GM12873 (cell line): ENCODE data around the gene STK4.

ENCODE experiments used
- TF ChIP-seq, protein P1 (sequence below): IDR thresholded peaks from 2 replicates; pipeline ENCODE4 v1.5.1; 2012; ENCODE audit warnings: low read depth, mild to moderate bottlenecking, moderate library complexity, low read length, control low read depth; ENCODE audit not compliant: insufficient read depth; ENCODE audit errors: missing control alignments

STK4 gene

DNA sequence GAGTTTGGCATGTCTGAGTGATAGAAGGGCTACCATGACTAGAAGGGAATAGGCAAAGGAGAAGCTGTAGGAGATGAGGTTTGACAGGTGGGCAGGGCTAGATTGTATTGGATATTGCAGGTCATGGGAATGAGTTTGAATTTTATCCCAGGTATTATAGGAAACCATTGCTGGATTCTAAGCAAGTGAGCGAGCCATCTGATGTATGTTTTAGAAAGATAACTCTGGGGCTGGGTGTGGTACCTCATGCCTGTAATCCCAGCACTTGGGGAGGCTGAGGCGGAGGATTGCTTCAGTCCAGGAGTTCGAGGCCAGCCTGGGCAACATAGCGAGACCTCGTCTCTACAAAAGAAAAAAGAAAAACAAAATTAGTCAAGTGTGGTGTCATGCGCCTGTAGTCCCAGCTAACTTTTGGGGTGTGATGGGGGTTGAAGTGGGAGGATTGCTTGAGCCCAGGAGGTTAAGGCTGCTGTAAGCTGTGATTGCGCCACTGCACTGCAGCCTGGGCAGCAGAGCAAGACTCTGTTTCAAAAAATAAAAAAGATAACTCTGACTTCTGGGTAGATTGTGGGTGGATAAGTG, 16.9 kb downstream of the STK4 start:
- TF ChIP-seq, protein P1, sequence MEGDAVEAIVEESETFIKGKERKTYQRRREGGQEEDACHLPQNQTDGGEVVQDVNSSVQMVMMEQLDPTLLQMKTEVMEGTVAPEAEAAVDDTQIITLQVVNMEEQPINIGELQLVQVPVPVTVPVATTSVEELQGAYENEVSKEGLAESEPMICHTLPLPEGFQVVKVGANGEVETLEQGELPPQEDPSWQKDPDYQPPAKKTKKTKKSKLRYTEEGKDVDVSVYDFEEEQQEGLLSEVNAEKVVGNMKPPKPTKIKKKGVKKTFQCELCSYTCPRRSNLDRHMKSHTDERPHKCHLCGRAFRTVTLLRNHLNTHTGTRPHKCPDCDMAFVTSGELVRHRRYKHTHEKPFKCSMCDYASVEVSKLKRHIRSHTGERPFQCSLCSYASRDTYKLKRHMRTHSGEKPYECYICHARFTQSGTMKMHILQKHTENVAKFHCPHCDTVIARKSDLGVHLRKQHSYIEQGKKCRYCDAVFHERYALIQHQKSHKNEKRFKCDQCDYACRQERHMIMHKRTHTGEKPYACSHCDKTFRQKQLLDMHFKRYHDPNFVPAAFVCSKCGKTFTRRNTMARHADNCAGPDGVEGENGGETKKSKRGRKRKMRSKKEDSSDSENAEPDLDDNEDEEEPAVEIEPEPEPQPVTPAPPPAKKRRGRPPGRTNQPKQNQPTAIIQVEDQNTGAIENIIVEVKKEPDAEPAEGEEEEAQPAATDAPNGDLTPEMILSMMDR = no peak

DNA sequence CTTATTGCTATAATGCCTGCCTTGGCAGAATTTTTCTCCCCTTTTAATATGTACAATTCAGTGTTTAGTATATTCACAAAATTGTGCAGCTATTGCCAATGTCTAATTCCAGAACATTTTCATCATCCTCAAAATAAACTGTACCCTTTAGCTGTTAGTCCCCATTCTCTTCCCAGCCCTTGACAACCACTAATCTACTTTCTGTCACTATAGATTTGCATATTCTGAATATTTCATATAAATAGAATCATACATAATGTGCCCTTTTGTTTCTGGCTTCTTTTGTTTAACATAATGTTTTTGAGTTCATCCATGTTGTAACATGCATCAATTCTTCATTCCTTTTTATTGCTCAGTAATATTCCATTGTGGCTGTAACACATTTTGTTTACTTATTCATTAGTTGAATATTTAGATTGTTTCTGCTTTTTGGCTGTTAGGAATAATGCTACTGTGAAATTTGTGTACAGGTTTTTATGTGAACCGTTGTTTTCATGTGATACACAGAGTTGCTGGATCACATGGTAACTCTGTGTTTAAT, 22.4 kb downstream of the STK4 start:
- TF ChIP-seq, protein P1 = no peak

DNA sequence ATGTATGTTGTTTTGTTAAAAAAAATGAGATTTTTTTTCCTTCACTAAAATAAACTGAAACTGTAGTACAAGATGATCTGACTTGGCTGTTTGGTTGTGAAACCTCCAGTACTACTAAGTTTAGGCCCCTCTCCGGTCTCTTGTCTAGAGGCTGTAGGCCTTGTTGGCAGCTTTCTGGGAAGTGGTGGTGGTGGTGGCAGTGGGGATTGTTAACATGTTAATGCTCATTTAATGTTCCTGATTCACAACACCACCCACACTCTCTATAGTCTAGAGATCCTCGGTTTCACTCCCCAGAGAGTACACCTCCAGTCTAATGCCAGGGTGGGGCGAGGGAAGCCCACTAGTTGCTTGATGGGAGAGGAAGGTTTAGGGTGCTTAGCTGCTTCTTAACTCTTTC, 24.1 kb downstream of the STK4 start:
- TF ChIP-seq, protein P1 = no peak

DNA sequence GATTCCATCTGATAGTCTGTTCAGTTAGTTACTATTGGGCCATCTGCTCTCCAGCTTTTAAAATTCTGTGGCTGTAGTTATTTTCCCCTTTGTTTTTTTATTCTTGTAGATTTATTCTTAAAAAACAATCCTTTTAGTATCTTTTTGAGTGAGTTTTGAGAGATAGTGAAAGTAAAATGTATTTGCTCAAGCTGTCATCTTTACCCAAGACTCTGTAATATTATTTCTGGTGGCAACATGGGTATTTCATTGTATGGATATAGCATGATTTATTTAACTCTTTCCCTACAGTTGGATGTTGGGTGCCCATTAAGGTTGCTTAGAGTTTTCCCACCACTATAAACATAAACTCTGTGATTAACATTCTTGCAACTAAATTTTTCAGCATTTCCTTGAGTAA, 24.6 kb downstream of the STK4 start:
- TF ChIP-seq, protein P1 = no peak

DNA sequence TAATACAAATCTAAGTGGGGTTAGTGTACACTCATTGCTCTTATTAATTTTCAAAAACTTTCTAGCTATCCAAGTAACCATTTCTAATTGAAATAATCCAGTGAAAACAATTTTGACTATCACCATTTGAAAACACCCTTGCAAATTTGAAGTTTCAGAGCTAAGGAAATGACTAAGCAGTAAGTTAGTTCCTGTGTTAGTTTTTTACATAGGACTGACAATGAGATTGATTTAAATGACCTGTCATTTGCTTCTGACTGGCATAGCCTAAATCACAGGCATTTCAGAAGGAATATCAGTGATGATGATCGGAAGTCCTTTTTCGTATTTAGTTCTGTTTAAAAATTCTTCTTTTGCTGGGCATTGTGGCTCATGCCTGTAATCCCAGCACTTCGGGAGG, 27.0 kb downstream of the STK4 start:
- TF ChIP-seq, protein P1 = no peak

DNA sequence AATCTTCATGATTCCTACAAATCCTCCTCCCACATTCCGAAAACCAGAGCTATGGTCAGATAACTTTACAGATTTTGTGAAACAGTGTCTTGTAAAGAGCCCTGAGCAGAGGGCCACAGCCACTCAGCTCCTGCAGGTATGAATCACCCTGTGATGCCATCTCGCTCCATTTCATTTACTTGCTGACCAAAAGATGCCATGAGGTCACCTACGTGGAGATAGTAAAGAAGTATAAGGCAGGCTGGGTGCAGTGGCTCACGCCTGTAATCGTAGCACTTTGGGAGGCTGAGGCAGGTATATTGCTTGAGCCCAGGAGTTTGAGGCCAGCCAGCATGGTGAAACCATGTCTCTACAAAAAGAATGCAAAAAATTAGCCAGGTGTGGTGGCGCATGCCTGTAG, 30.9 kb downstream of the STK4 start:
- TF ChIP-seq, protein P1 = no peak

DNA sequence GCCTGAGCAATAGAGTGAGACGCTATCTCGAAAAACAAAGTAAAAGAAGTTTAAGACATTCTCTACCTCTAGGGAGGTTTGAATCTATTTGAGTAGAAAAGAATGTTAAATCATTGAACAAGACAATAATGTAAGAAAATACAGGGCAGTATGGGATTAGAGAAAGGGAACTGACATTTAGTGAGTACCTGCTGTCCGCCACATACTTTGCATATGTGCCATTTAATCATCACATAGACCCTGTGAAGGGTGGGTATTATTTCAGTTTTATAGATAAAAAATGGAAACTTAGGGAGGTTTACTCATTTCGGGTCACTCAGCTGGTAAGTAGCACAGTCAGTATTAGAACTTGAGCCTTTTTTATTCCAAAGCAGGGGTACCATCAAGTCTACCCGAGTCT, 31.4 kb downstream of the STK4 start:
- TF ChIP-seq, protein P1 = no peak
